IMR-90 (cell line): ENCODE measurements around the gene MICAL3. TPM values are rescaled to one million over a fixed set of nuclear protein-coding genes. Genes with fewer than 3 reads are reported as not detected.

Source experiments
- ATAC-seq: fragments of 200-7000 bp; cut with Tn5 transposase; 2 replicates; pipeline ENCODE4 v1.9.1; 2020; ENCODE audit warnings: low read depth, mild to moderate bottlenecking, moderate library complexity
- BruUV-seq: library from RNA; stranded (reverse); fragments of 400-500 nt; replicated peaks from 2 replicates; lab custom pipeline; 2021; lab: Mats Ljungman, UMichigan
- CTCF ChIA-PET: fragments of 300-600 bp; formaldehyde crosslinking; extraction: SDS; loops from one replicate; lab custom pipeline; 2021; ENCODE audit warnings: antibody characterized with exemption; lab: Yijun Ruan, JAX
- POLR2A ChIA-PET: fragments of 300-600 bp; sonication (Branson Sonifier 250); formaldehyde crosslinking; loops from one replicate; lab custom pipeline; 2022; ENCODE audit warnings: antibody characterized with exemption; ENCODE audit not compliant: unreplicated experiment; lab: Charles Lee
- DNase-seq: peaks from one replicate; pipeline ENCODE4 v3.0.0; 2013
- H2AFZ ChIP-seq: replicated peaks from 2 replicates; pipeline ENCODE3; 2013; ENCODE audit warnings: low read length, mild to moderate bottlenecking; ENCODE audit not compliant: poor library complexity
- H2AK5ac ChIP-seq: 2 replicates; pipeline ENCODE4 v1.6.1; 2013; ENCODE audit warnings: low read depth, low read length, inconsistent platforms
- H2AK9ac ChIP-seq: replicated peaks from 2 replicates; pipeline ENCODE3; 2013; ENCODE audit warnings: mild to moderate bottlenecking, low read depth, low read length, moderate library complexity; ENCODE audit not compliant: poor library complexity
- H2BK120ac ChIP-seq: 2 replicates; pipeline ENCODE4 v1.6.1; 2013; ENCODE audit warnings: low read depth, low read length, inconsistent platforms
- H2BK15ac ChIP-seq: 3 replicates; pipeline ENCODE4 v1.6.1; 2013; ENCODE audit warnings: low read depth, low read length, inconsistent platforms
- H2BK20ac ChIP-seq: 2 replicates; pipeline ENCODE4 v1.6.1; 2013; ENCODE audit warnings: low read depth, mild to moderate bottlenecking, inconsistent platforms, low read length, moderate library complexity
- H2BK5ac ChIP-seq: 2 replicates; pipeline ENCODE4 v1.6.1; 2013; ENCODE audit warnings: mild to moderate bottlenecking, low read depth, low read length, inconsistent platforms; ENCODE audit not compliant: poor library complexity, severe bottlenecking
- H3K14ac ChIP-seq: replicated peaks from 2 replicates; pipeline ENCODE4 v1.6.1; 2013; ENCODE audit warnings: low read depth, low read length, inconsistent platforms
- H3K18ac ChIP-seq: 2 replicates; pipeline ENCODE4 v1.6.1; 2013; ENCODE audit warnings: low read depth, low read length, control low read depth
- H3K23ac ChIP-seq: 2 replicates; pipeline ENCODE4 v1.6.1; 2013; ENCODE audit warnings: low read depth, low read length, inconsistent platforms
- H3K27ac ChIP-seq: 2 replicates; pipeline ENCODE4 v1.5.1; 2013; ENCODE audit warnings: mild to moderate bottlenecking, control low read depth, low read length; ENCODE audit not compliant: insufficient read depth
- H3K27me3 ChIP-seq: 2 replicates; pipeline ENCODE4 v1.6.1; 2013; ENCODE audit warnings: low read length; ENCODE audit not compliant: control insufficient read depth, insufficient read depth
- H3K36me3 ChIP-seq: 2 replicates; pipeline ENCODE4 v1.6.1; 2013; ENCODE audit warnings: low read length, mixed read lengths; ENCODE audit not compliant: control insufficient read depth, insufficient read depth
- H3K4ac ChIP-seq: 2 replicates; pipeline ENCODE4 v1.6.1; 2013; ENCODE audit warnings: low read depth, low read length, inconsistent platforms
- H3K4me1 ChIP-seq: 2 replicates; pipeline ENCODE4 v1.6.1; 2013; ENCODE audit warnings: low read length, mixed read lengths; ENCODE audit not compliant: control insufficient read depth, insufficient read depth
- H3K4me2 ChIP-seq: 2 replicates; pipeline ENCODE4 v1.6.1; 2013; ENCODE audit warnings: low read depth, mild to moderate bottlenecking, control low read depth, low read length, moderate library complexity
- H3K4me3 ChIP-seq: 2 replicates; pipeline ENCODE4 v1.5.1; 2013; ENCODE audit warnings: low read depth, mild to moderate bottlenecking, control low read depth, low read length, moderate library complexity; ENCODE audit not compliant: insufficient read depth
- H3K56ac ChIP-seq: 2 replicates; pipeline ENCODE4 v1.6.1; 2013; ENCODE audit warnings: low read length, inconsistent platforms; ENCODE audit not compliant: insufficient read depth; ENCODE audit errors: extremely low read depth
- H3K79me1 ChIP-seq, 2 experiments: 2 replicates each; pipeline ENCODE4 v1.6.1; 2013; ENCODE audit warnings: low read length in 2 of 2, inconsistent platforms in 1 of 2, low read depth in 1 of 2
- H3K9ac ChIP-seq: 2 replicates; pipeline ENCODE4 v1.6.1; 2013; ENCODE audit warnings: low read depth, low read length, control low read depth
- H3K9me1 ChIP-seq: 2 replicates; pipeline ENCODE4 v1.6.1; 2013; ENCODE audit warnings: low read length, inconsistent platforms; ENCODE audit not compliant: insufficient read depth
- H3K9me3 ChIP-seq: 2 replicates; pipeline ENCODE4 v1.6.1; 2013; ENCODE audit warnings: low read length; ENCODE audit not compliant: control insufficient read depth, insufficient read depth
- H4K20me1 ChIP-seq: 2 replicates; pipeline ENCODE4 v1.6.1; 2013; ENCODE audit warnings: low read length, inconsistent platforms; ENCODE audit not compliant: insufficient read depth
- H4K5ac ChIP-seq: 2 replicates; pipeline ENCODE4 v1.6.1; 2013; ENCODE audit warnings: mild to moderate bottlenecking, low read depth, low read length, control low read depth
- H4K8ac ChIP-seq, 2 experiments: 2 replicates each; pipeline ENCODE4 v1.6.1; 2013; ENCODE audit warnings: low read depth in 2 of 2, low read length in 2 of 2, control low read depth in 1 of 2, inconsistent platforms in 1 of 2
- H4K91ac ChIP-seq: 2 replicates; pipeline ENCODE4 v1.6.1; 2013; ENCODE audit warnings: low read depth, low read length, inconsistent platforms; ENCODE audit not compliant: insufficient read depth
- FOS ChIP-seq: fragments of 150-350 bp; IDR thresholded peaks from 2 replicates; pipeline ENCODE4 v1.6.1; 2016; ENCODE audit warnings: low read depth, low read length
- RCOR1 ChIP-seq: IDR thresholded peaks from 2 replicates; pipeline ENCODE4 v1.6.1; 2012; ENCODE audit warnings: mild to moderate bottlenecking, low read length, improper control_type of control experiment; ENCODE audit not compliant: insufficient replicate concordance
- WGBS, 2 experiments: methylation state at CpG; one replicate each; pipeline versions ENCODE4 v1.1.5 to v1.1.7; 2013; ENCODE audit warnings: missing lambda C conversion rate in 2 of 2; ENCODE audit not compliant: insufficient read length in 1 of 2; ENCODE audit errors: extremely low coverage in 2 of 2; 5-methylcytosine and 5-hydroxymethylcytosine counted together
- dilution Hi-C: fragments of 300-500 bp; cut with HindIII; formaldehyde crosslinking; loops from one replicate; pipeline ENCODE4 v1.14.3; 2018; ENCODE audit warnings: low sequenced_read_pairs; ENCODE audit not compliant: unreplicated experiment
- in situ Hi-C: fragments of 300-500 bp; cut with MboI; formaldehyde crosslinking; loops from 3 replicates; pipeline ENCODE4 v1.14.3; 2019; ENCODE audit warnings: low sequenced_read_pairs, inconsistent platforms, mixed read lengths
- intact Hi-C: fragments of 100-400 bp; cut with micrococcal nuclease; formaldehyde crosslinking; loops from 2 replicates; pipeline ENCODE4 v1.10.0; 2022
- polyA plus RNA-seq, 3 experiments: library from polyadenylated mRNA; depleted of rRNA; stranded (reverse); fragments of >200 nt; gene quantifications; 2 replicates each; pipeline ENCODE4 v1.2.3, GENCODE V29; 2012; ENCODE audit warnings: low replicate concordance in 1 of 3
- total RNA-seq: library from RNA; depleted of rRNA; stranded (reverse); fragments of >200 nt; gene quantifications from 2 replicates; pipeline ENCODE4 v1.2.3, GENCODE V29; 2012

Gene MICAL3
- total and polyA plus RNA-seq, 2 of the 4 experiments (the other 2 are of a cell fraction), result 17.6 to 26.8 TPM

- BruUV-seq, result no TSS peak
- Histone ChIP-seq H3K9me3 (no peaks in the 10 kb centered on the region), H3K36me3 (no peaks in the 10 kb centered on the region), H3K79me1 (no peaks in the 10 kb centered on the region), H3K27me3 (no peaks in the 10 kb centered on the region), H4K20me1 (no peaks in the 10 kb centered on the region), H3K4me3 (no peak overlapping the region), H2BK5ac (peak overlapping the region; percentile 88), H3K4ac (peak overlapping the region; percentile 79), H2BK20ac (peak overlapping the region; percentile 79), H3K4me1 (peaks cover 18% of the 10 kb centered on the region), H3K23ac (0 out of 2 replicates have a peak overlapping the region, but pooled peaks have one; percentile 8), H2BK15ac (peak overlapping the region; percentile 64; the same call in 2 of the 3 replicates), H2BK120ac (peak overlapping the region; percentile 83), H3K27ac (peak overlapping the region; percentile 51), H2AFZ (peak overlapping the region; percentile 82), H4K91ac (peak overlapping the region; percentile 45; the same call in 1 of the 2 replicates), H3K4me2 (peak overlapping the region; percentile 56), H3K14ac (peak overlapping the region; percentile 22), H4K5ac (peak overlapping the region; percentile 69; the same call in 1 of the 2 replicates), H3K9me1 (peaks cover 20% of the 10 kb centered on the region), H2AK5ac (peak overlapping the region; percentile 96), H3K18ac (peak overlapping the region; percentile 65), H2AK9ac (peak overlapping the region; percentile 89), H4K8ac (peak overlapping the region; percentile 4 to 64; a peak in 2 of 4 replicates), H3K9ac (no peak overlapping the region), H3K56ac (no peak overlapping the region)
- CTCF ChIA-PET, result interaction anchor here (0.7 kb wide), 1 partner anchor 116 kb away, joined by 3 read pairs; no protein-coding TSS in a partner anchor
- WGBS, 2 experiments, result 60% methylated on average over 1 of the region's 13 CpGs; no CpG with 5 or more reads in 1 of the 2 experiments
- TF ChIP-seq RCOR1 (no peak), FOS (peak; percentile 32; the same call in 1 of the 2 replicates)
- dilution Hi-C loops (no loop called here), intact Hi-C loops (no loop called here), in situ Hi-C loops (loop anchor here (25.0 kb wide), 1 partner anchor 499 kb away; the partner anchor contains the start of gene SLC25A18)
- POLR2A ChIA-PET, result no interaction called here
- peak; percentile 59 for ATAC-seq
- peak; percentile 71 for DNase-seq
These were observed 36.6 kb upstream of the MICAL3 start for GRCh38 chr22:18060646-18061620.
